ENCODE results near the gene OARD1.
"Not testable (repeated sequence)": the region's sequence is repeated elsewhere in the genome, so short reads cannot be mapped to it uniquely, and the experiment has no call there.

Gene OARD1

GRCh38 chr6:41071923-41072835, at the start of gene OARD1:
TSS of gene OARD1 (minus strand) at chr6:41072356. CDS start at chr6:41071634, 722 bp downstream.
- DNase-seq: peak; percentile 100

GRCh38 chr6:41120058-41120457, 47.9 kb upstream of the OARD1 start:
- no peak for DNase-seq

- DNase-seq: no peak
Observed at GRCh38 chr6:41119508-41119907, 47.4 kb upstream of the OARD1 start.

GRCh38 chr6:41115027-41115426, 42.9 kb upstream of the OARD1 start:
- DNase-seq: not testable (repeated sequence)

- DNase-seq: no peak
Observed at GRCh38 chr6:41111017-41111416, 38.9 kb upstream of the OARD1 start.

GRCh38 chr6:41103847-41104246, 31.7 kb upstream of the OARD1 start:
- no peak for DNase-seq

- DNase-seq: no peak
Observed at GRCh38 chr6:41100871-41101287, 28.7 kb upstream of the OARD1 start.

GRCh38 chr6:41098366-41098765, 26.2 kb upstream of the OARD1 start:
- DNase-seq: no peak

GRCh38 chr6:41097467-41098090, 25.4 kb upstream of the OARD1 start:
- DNase-seq: no peak

- no peak for DNase-seq
Observed at GRCh38 chr6:41093729-41094128, 21.6 kb upstream of the OARD1 start.

- DNase-seq: peak; percentile 13
Observed at GRCh38 chr6:41092421-41093140, 20.4 kb upstream of the OARD1 start.

GRCh38 chr6:41090841-41091761, 18.9 kb upstream of the OARD1 start:
- no peak for DNase-seq

GRCh38 chr6:41088451-41088850, 16.3 kb upstream of the OARD1 start:
- DNase-seq: no peak

GRCh38 chr6:41085182-41085581, 13.0 kb upstream of the OARD1 start:
- DNase-seq: no peak

- no peak for DNase-seq
Observed at GRCh38 chr6:41083072-41083471, 10.9 kb upstream of the OARD1 start.

- no peak for DNase-seq
Observed at GRCh38 chr6:41080621-41081020, 8.5 kb upstream of the OARD1 start.

- DNase-seq: no peak
Observed at GRCh38 chr6:41079080-41079479, 6.9 kb upstream of the OARD1 start.

- DNase-seq: no peak
Observed at GRCh38 chr6:41078101-41078500, 5.9 kb upstream of the OARD1 start.

GRCh38 chr6:41077536-41077935, 5.4 kb upstream of the OARD1 start:
- no peak for DNase-seq

- DNase-seq: no peak
Observed at GRCh38 chr6:41075651-41076626, 3.8 kb upstream of the OARD1 start.

Data from NCI-H748 treated with DMSO at 0.1 percent for 48 hours (cell line).